GM19324 (cell line): ENCODE results near the gene FARSA.
"Not testable (repeated sequence)": the region's sequence is repeated elsewhere in the genome, so short reads cannot be mapped to it uniquely, and the experiment has no call there.

ENCODE experiments used
- ATAC-seq: cut with Tn5 transposase; IDR thresholded peaks from one replicate; pipeline ENCODE4 v1.9.1; 2021; ENCODE audit warnings: mild to moderate bottlenecking, moderate library complexity; ENCODE audit not compliant: unreplicated experiment, low FRiP score

Gene FARSA

DNA sequence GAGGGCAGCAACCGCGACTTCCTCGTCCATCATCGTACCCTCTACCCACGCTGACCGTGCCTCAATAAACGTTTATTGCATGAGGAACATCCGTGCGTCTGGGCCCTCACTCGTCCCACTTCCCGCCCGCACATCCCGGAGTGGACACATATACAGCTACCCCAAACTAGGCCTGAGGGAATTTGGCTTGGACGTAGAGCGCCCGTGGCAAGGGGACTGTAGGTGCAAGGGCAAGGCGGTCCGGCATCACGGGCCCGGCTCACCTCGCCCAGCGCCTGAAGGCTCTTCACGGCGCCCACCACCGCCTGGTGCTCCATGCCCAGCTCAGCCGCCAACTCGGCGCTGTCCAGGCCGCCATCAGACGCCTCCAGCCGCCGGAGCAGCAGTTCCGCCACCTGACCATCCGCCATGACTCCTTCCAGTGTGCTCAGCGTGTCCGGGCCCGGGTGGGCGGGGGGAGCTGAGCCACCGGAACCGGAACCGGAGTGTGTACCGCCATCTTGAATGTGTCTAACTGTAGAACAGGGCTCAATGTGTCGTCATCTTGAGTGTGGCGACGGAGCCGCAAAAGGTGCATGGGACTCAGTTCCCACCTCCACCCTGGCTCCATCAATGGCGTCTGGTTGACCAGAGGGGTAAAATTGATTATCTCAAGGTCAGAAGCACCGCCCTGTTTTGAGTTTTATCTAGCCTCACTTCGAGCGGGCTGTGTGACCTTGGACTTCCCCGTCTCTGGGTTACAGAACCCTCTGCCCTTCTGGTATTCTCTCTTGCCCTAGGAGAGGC, at the start of gene FARSA:
Gene FARSA (minus strand): TSS at position 425 of the 786 bp plus-strand sequence. CDS start 15 bp downstream, at position 410.
- peak; percentile 49 for ATAC-seq

DNA sequence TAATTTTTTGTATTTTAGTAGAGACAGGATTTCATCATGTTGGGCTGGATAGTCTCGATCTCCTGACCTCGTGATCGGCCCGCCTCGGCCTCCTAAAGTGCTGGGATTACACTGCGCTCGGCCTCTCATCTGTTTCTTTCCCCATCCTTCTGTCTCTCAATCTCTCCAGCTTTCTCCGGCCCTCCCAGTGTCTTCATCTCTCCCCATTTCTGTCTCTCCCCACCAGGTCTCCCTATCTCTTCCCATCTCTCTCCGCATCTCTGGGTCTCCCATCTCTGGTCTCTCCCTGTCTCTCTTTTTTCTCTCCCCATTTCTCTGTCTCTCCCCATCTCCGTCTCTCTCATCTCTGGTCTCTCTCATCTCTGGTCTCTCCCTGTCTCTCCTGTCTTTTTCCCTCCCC, 49.6 kb upstream of the FARSA start:
- ATAC-seq = no peak

DNA sequence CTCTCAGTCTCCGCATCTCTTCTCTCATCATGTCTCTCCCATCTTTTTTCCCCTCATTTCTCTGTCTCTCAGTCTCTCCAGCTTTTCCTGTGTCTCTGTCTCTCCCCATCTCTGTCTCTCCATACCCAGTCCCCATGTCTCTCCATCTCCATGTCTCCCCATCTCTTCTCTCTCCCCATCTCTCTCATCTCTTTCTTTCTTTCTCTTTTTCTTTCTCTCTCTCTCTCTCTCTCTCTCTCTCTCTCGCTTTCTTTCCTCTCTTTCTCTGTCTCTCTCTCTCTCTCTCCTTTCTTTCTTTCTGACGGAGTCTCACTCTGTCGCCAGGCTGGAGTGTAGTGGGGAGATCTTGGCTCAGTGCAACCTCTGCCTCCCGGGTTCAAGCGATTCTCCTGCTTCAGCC, 49.1 kb upstream of the FARSA start:
- ATAC-seq = no peak

DNA sequence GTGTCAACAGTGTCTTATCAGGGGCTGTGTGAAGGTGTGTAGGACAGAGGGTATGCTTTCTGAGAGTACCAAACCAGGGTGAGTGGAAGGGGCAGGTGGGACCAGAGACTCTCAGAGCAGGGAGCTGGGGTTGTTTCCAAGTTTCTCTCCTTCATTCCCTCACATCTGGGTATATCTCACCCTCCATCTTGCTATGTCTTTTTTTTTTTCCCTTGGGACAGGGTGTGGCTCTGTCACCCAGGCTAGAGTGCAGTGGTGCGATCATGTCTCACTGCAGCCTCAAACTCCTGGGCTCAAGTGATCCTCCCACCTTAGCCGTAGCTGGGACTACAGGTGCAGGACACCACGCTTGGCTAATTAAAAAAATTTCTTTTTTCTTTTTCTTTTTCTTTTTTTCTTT, 46.5 kb upstream of the FARSA start:
- ATAC-seq = no peak

DNA sequence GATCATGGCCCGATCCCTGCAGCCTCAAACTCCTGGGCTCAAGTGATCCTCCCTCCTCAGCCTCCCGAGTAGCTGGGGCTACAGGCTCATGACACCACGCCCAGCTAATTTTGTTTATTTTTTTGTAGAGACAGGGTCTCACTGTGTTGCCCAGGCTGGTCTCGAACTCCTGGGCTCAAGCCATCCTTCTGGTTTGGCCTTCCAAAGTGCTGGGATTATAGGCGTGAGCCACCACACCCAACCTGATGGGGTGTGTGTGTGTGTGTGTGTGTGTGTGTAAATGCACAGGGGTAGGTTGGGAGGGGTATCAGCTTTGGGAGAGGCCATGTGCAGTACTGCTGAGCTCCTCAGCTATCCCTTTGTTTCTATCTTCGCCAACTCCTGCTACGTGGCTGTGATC, 42.6 kb upstream of the FARSA start:
- ATAC-seq = not testable (repeated sequence)

DNA sequence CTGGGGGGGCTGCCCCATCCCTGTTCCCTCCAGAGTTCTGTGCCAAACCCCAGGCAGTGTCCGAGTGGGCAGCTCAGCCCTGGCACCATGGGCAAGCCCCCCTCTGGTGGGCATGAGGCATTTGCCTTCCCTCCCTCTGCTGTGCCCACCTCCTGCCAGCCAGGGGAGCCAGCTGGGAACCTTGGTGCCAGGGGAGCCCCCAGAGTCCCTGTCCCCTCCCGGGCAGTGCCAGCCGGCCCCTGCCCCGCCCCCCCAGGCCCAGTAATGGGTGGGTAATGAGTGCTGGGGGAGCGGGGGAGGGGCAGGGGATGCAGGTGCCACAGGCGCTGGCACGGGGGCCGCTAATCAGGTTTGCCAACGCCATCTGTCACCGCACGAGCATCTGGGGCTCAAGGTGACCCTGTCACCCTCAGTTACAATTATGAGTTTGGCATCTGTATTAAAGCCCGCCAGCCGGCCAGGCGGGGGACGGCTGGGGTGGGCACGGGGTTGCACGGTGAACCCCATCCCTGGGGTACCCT, 41.8 kb upstream of the FARSA start:
- ATAC-seq = no peak

DNA sequence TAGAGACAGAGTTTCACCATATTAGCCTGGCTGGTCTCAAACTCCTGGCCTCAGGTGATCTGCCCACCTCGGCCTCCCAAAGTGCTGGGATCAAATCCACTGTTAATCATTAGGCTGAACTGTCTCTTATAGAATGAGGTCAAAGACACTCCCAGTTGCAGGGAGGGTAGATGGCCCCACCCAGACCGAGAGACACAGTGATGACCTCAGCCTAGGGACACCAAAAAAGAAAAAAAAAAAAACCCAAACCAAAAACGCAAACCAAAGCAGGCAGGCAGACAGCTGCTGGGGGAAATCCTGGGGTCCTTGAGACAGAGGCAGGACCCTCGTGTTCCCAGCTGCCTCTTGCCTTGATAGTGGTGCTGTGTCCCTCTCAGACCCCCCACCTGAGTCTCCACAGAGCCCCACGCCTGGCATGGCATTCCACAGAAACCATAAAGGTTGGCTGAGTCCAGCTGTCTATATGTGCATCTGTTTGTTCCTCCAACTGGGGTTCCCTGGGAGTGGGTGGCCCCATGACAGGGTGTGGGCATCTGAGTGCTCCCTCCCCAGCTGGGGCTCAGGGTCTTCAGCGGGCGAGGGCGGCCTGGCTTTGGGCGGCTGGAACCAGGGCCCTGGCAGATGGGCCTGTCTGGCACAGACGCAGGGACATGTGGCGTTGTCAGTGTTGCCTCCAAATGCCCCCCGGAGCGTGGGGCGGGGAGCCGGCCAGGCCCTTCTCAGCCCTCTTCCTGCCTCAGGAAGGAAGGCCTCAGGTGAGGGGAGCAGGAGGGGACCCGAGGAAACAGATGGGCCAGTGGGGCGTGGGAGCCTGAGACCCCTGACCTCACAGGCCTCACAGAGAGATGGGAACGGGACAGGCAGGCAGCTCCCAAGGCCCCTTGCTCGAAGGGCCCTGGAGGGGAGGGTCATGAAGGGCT, 41.0 kb upstream of the FARSA start:
- ATAC-seq = no peak

DNA sequence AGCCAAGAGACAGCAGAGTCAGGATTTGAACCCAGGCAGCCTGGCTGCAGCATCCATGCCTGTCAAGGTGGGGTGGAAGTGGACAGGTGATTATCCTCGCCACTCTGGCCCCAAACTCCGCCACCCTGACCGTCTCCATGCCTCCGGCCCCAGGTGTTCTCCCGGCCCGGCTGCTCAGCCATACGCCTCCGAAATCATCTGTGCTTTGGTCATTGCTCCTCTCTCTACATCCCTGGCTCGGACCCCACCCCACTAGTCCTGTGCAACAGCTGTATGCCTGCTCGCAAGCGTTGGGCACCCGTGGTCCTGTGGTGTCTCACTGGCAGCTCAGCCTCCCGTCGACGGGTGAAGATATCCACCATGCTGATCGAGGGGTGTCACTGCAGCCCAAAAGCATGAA, 39.7 kb upstream of the FARSA start:
- no peak for ATAC-seq

DNA sequence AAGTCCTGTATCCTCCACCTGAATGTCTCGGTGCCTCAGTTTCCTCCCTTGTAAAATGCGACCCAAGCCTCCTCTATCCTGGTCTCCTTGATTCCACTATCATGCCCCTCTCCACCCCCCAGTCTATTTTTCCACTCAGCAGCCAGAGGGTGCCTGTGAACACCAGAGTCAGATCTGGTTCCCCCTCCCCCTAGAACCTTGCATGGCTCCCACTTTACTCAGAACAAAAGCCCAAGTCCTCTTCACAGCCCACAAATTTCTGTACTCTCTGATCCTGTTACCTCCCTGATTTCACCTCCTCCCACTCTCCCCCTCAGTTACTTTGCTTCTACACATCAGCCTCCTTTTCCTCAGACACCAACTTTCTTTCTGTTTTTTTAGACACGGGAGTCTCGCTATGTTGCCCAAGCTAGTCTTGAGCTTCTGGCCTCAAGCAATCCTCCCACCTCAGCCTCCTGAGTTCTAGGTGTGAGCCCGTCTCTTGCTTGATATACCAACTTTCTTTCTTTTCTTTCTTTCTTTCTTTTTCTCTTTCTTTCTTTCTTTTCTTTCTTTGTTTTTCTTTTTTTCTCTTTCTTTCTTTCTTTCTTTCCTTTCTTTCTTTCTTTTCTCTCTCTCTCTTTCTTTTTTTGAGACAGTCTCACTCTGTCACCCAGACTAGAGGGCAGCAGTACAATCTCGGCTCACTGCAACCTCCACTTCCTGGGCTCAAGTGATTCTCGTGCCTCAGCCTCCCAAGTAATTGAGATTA, 36.7 kb upstream of the FARSA start:
- ATAC-seq = no peak

DNA sequence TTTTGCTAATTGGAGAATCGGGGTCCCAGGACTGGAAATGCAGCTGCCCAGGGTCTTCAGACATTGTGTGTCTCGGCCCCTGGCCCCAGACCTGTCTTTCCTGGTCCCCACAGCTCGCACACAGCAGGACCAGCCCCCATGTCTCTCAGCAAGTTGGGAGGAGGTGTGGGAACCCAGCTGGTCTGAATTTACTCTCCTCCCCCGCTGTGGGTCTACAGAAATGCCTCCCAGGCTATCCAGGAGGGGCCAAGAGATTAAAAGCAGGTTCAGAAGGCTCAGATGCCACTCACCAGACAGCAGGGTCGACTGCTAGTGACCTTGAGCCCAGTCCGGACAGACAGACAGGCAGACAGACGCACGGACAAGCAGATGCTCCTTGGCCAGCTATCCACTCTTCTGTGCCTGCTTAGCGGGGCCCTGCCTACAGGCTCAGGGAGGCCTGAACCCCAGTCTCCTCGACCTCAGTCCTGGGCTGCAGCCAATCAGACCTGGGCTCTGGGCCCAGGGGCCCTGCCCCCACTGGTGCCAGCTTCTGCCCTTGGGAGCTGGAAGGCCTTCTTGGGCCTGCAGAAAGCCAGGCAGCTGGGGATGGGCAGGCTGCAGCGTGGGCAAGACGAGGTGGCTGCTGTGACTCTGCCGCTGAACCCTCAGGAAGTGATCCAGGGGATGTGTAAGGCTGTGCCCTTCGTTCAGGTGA, 35.9 kb upstream of the FARSA start, which contains the start of gene DAND5:
Gene DAND5 (plus strand): TSS at position 285 of the 697 bp plus-strand sequence. CDS start 85 bp downstream, at position 370.
- ATAC-seq = no peak

DNA sequence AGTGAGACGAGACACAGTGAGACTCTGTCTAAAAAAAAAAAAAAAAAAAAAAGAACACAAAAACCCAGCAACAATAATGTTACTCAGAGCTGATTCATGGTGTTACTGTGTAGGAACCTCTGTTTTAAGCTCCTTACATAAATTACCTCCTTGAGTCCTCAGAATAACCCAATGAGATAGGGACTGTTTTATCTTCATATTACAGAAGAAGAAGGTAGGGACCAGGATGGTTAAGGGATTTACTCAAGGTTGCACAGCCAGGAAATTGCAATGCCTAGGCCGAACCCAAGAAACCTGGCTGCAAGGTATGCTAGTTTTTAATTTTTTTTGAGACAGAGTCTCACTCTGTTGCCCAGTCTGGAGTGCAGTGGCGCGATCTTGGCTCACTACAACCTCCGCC, 34.4 kb upstream of the FARSA start:
- ATAC-seq = no peak

DNA sequence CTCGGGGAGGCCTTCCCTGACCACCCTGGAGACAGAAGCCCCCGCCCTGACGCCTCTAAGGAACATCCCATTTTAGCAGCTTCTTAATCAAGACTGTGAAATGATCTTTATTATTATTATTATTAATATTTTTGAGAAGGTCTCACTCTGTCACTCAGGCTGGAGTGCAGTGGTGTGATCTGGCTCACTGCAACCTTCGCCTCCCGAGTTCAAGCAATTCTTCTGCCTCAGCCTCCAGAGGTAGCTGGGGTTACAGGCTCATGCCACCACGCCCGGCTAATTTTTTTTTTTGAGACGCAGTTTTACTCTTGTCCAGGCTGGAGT, 32.3 kb upstream of the FARSA start:
- no peak for ATAC-seq

DNA sequence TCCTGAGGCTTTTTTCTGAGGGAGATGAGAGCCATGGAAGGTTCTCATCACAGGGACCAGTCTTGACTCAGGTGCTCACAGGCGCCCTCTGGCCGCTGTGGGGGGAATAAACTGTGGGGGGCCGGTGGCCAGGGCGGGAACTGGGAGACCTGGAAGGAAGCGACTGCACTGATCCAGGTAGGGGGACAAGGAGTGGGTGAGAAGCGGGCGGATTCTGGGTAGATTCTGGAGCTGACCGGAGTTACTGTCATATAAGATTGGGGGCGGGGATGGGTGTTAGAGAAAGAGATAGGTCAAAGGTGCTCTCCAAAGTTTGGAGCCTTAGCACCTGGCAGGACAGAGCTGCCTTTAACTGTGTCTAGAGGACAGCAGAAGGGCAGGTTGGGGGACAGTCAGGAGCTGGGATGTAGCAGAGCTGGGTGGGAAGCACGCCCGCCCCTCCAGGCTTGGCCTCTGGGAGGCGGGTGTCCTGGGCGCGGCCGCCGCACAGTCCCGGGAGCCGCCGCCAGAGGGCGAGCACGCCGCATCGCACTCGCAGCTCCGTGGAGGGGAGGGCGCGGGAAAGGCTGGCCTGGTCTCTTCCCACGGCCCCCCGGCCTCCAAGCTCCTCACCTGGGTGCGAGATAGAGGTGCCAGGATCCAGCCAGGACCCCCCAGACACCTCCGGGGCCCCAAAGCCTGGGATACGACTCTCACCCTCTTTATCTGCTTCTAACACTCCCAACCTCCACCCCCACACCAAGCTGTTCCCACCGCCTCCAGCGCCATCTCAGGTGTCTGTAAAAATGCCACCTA, 31.7 kb upstream of the FARSA start:
- peak; percentile 68 for ATAC-seq

DNA sequence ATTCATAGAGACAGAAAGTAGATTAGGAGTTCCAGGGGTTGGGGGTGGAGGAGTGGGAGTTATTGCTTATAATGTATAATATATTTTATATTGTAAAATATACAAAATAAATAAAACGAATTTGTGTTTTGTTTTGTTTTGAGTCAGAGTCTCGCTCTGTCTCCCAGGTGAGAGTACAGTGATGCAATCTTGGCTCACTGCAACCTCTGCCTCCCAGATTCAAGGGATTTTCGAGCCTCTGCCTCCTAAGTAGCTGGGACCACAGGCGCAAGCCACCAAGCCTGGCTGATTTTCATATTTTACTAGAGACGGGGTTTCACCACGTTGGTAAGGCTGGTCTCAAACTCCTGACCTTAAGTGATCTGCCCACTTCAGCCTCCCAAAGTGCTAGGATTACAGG, 26.0 kb upstream of the FARSA start:
- ATAC-seq = no peak

DNA sequence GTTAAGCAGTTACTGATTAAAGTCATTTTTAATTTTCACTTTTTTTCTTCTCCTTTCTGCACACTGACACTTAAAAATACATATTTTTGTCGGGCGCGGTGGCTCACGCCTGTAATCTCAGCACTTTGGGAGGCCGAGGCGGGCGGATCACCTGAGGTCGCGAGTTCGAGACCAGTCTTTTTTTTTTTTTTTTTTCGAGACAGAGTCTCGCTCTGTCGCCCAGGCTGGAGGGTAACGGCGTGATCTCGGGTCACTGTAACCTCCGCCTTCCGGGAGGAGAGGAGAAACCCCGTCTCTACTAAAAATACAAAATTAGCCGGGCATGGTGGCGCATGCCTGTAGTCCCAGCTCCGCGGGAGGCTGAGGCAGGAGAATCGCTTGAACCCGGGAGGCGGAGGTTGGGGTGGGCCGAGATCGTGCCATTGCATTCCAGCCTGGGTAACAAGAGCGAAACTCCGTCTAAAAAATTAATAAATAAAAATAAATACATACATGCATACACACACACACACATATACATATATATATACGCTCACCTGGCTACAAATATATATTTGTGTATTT, 24.0 kb upstream of the FARSA start:
- not testable (repeated sequence) for ATAC-seq

DNA sequence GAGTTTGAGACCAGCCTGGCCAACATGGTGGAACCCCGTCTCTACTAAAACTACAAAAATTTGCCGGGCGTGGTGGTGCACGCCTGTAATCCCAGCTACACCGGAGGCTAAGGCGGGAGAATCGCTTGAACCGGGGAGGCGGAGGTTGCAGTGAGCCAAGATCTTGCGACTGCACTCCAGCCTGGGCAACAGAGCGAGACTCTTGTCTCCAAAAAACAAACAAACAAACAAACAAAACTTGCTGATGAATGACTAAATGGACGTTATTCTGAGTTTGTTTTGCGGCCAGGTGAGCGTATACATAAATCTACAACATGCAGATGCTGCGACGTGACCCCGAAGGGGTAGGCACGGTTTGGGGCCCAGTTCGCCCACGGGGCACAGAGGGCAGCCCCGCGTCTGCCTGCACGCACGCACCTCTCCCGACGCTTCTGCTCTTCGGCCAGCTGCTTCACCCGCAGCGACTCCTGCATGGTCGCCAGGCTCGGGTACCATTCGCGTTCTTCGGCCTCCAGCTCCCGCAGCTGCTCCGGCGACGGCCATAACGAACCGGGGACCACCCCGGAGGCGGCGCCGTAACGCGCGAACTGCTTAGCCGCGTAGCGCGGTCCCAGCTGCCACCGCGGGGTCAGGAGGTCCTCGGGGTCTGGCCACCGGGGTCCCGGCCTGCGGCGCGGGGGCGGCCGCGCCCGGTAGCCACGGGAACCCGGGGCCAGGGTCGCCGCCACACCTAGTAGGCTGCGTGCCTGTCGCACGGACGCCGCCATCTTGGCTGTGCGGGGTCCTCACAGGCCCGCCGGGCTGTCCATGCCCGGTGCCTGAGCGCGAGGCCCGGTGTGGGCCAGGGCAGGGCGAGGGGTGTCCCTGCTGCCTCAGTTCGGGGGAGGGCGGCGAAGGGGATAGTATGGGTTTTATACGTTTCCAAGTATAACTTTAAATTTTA, 23.2 kb upstream of the FARSA start, which contains the start of gene GADD45GIP1:
Gene GADD45GIP1 (minus strand): TSS at position 778 of the 943 bp plus-strand sequence. CDS start 11 bp downstream, at position 767.
- peak; percentile 81 for ATAC-seq

DNA sequence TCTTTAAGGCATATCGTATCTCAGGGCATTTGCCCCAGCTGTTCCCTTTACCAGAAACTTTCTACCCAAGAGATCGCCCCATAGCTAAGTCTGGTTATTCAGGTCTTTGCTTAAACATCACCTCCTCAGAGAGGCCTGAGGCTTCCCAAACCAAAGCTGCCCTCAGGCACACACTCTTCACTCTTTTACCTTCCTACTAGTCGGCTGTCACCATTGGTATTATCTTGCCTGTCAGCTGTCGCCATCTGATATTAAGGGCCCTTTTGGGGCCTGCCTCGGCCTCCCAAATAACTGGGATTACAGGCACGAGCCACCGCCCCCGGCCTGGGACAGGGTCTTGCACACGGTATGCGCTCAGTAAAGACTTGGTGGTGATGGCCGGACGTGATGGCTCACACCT, 22.5 kb upstream of the FARSA start:
- no peak for ATAC-seq

DNA sequence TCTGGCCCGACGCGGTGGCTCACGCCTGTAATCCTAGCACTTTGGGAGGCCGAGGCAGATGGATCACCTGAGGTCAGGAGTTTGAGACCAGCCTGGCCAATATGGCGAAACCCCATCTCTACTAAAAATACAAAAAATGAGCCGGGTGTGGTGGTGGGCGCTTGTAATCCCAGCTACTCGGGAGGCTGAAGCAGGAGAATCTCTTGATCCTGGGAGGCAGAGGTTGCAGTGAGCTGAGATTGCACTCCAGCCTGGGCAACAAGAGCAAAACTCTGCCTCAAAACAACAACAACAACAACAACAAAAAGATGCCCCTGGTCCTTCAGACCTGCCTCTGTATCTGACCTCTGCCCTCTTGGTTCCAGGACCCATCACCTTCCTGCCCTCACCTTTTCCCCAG, 22.1 kb upstream of the FARSA start:
- ATAC-seq = not testable (repeated sequence)
